SIG-M5 treated with dmso at 0.1 percent for 504 hours (cell line): ENCODE data around the gene HDX.
"Not testable (repeated sequence)": the region's sequence is repeated elsewhere in the genome, so short reads cannot be mapped to it uniquely, and the experiment has no call there.

Source experiments
- DNase-seq: peaks from one replicate; lab custom pipeline; 2025; ENCODE audit not compliant: unreplicated experiment; lab: John Stamatoyannopoulos, UW

Gene HDX

GRCh38 chrX:84501798-84502628 is at the start of gene HDX:
HDX (minus strand) TSS chrX:84502453; CDS start chrX:84475397, 27,056 bp downstream.
- DNase-seq: no peak

- not testable (repeated sequence) for DNase-seq
These were observed 39.1 kb upstream of the HDX start for GRCh38 chrX:84541315-84541714.

GRCh38 chrX:84537627-84538026 is 35.4 kb upstream of the HDX start:
- DNase-seq: not testable (repeated sequence)

GRCh38 chrX:84488426-84488825 is 13.8 kb downstream of the HDX start:
- DNase-seq: no peak

GRCh38 chrX:84487365-84488353 is 14.6 kb downstream of the HDX start:
- peak; percentile 1 for DNase-seq

- DNase-seq: no peak
These were observed 23.2 kb downstream of the HDX start for GRCh38 chrX:84479086-84479485.

GRCh38 chrX:84477114-84477513 is 25.1 kb downstream of the HDX start:
- DNase-seq: no peak

- no peak for DNase-seq
These were observed 26.7 kb downstream of the HDX start for GRCh38 chrX:84475596-84475995.

- DNase-seq: no peak
These were observed 27.2 kb downstream of the HDX start for GRCh38 chrX:84475101-84475500.

GRCh38 chrX:84469226-84469625 is 33.0 kb downstream of the HDX start:
- DNase-seq: no peak

GRCh38 chrX:84467898-84468297 is 34.4 kb downstream of the HDX start:
- no peak for DNase-seq

- DNase-seq: no peak
These were observed 48.7 kb downstream of the HDX start for GRCh38 chrX:84453351-84454246.

GRCh38 chrX:84441143-84441542 is 61.1 kb downstream of the HDX start:
- DNase-seq: no peak

- DNase-seq: peak; percentile 12
These were observed 87.1 kb downstream of the HDX start for GRCh38 chrX:84415140-84415539.

GRCh38 chrX:84363663-84364062 is 138.6 kb downstream of the HDX start:
- DNase-seq: no peak

GRCh38 chrX:84363051-84363450 is 139.2 kb downstream of the HDX start:
- DNase-seq: no peak

GRCh38 chrX:84362184-84362838 is 139.9 kb downstream of the HDX start:
- no peak for DNase-seq

- DNase-seq: no peak
These were observed 144.0 kb downstream of the HDX start for GRCh38 chrX:84358271-84358670.

- no peak for DNase-seq
These were observed 145.0 kb downstream of the HDX start for GRCh38 chrX:84357296-84357695.

- no peak for DNase-seq
These were observed 161.3 kb downstream of the HDX start for GRCh38 chrX:84340968-84341367.
